B cell (primary cell): ENCODE measurements around the gene MOBP.

ENCODE experiments used
- EZH2 ChIP-seq: IDR thresholded peaks from 2 replicates; pipeline ENCODE4 v1.6.1; 2012; ENCODE audit warnings: borderline replicate concordance, low read depth, mild to moderate bottlenecking, moderate library complexity, low read length; ENCODE audit not compliant: insufficient read depth, poor library complexity, severe bottlenecking
- TF ChIP-seq, protein P1 (sequence below): fragments of 200-600 bp; IDR thresholded peaks from one replicate; pipeline ENCODE4 v1.8.0; 2022; ENCODE audit warnings: antibody characterized with exemption, mild to moderate bottlenecking

DNA sequence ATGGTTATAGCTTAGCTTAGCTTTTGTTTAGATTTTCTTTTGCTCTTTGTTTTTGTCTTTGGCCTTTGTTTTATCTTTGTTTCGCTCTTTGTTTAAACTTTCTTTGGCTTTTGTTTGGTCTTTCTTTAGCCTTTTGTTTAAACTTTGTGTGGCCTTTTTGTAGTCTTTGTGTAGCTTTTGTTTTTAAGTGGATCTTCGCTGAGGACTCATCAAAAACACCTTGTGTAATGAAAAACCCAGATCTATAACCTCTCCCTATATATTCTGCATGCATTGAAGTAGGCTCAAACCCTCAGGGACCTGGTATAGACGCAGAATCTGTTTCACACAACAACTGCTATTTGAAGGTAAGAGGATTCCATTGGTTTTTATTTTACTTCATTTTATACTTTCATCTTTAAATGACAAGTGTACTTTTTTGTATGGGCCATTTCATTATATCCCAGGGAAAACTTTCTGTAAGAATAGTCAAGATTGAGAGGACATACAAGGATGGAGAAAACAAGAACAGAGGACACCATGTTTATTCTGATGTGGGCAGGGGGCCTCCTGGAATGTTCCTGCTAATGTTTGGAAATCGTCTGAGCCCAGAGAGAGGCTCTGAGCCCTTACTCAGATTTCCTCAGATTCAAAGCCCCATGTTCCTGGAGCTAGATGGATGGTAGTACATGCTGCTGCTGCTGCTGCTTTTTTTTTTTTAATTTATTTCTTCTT lies at the start of gene MOBP:
- TF ChIP-seq, protein P1, sequence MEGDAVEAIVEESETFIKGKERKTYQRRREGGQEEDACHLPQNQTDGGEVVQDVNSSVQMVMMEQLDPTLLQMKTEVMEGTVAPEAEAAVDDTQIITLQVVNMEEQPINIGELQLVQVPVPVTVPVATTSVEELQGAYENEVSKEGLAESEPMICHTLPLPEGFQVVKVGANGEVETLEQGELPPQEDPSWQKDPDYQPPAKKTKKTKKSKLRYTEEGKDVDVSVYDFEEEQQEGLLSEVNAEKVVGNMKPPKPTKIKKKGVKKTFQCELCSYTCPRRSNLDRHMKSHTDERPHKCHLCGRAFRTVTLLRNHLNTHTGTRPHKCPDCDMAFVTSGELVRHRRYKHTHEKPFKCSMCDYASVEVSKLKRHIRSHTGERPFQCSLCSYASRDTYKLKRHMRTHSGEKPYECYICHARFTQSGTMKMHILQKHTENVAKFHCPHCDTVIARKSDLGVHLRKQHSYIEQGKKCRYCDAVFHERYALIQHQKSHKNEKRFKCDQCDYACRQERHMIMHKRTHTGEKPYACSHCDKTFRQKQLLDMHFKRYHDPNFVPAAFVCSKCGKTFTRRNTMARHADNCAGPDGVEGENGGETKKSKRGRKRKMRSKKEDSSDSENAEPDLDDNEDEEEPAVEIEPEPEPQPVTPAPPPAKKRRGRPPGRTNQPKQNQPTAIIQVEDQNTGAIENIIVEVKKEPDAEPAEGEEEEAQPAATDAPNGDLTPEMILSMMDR: no peak
- TF ChIP-seq EZH2: no peak
